Mucosa of descending colon (tissue), 3 donors: ENCODE data around the gene IL17RA. TPM values are rescaled to one million over a fixed set of nuclear protein-coding genes. Genes with fewer than 3 reads are reported as not detected.

Experiments used
- ATAC-seq: fragments of 200-7000 bp; cut with Tn5 transposase; one replicate; pipeline ENCODE4 v1.9.1; 2020; ENCODE audit warnings: mild to moderate bottlenecking, moderate library complexity
- DNase-seq, 3 donors: peaks; one replicate each; pipeline ENCODE4 v3.0.0-alpha.2; 2020
- H3K36me3 ChIP-seq: fragments of 200-600 bp; one replicate; pipeline ENCODE4 v1.8.0; 2021; ENCODE audit warnings: low read depth, mild to moderate bottlenecking
- H3K4me1 ChIP-seq: fragments of 200-600 bp; one replicate; pipeline ENCODE4 v1.8.0; 2021; ENCODE audit warnings: low read depth, mild to moderate bottlenecking
- H3K4me3 ChIP-seq: fragments of 200-600 bp; one replicate; pipeline ENCODE4 v1.8.0; 2021; ENCODE audit warnings: mild to moderate bottlenecking
- H3K9me3 ChIP-seq: fragments of 200-600 bp; one replicate; pipeline ENCODE4 v1.8.0; 2021; ENCODE audit warnings: mild to moderate bottlenecking
- intact Hi-C, 2 donors: fragments of 100-400 bp; cut with DNase I in 1 of 2; cut with micrococcal nuclease in 1 of 2; formaldehyde crosslinking; loops; one replicate each; pipeline versions ENCODE4 v1.11.0 to v1.11.1; 2022; cut with DNase I, micrococcal nuclease
- total RNA-seq, 3 donors: library from RNA; stranded (reverse); fragmentation: NEBNext Ultra II Directional in 2 of 3; extraction: Animal tissue kit (Norgen Biotek cat#: 25700) in 2 of 3; gene quantifications; one replicate each; pipeline versions ENCODE4 v1.2.1 to v1.2.4, GENCODE V29; 2021 to 2023
- TF ChIP-seq, protein P1 (sequence below): fragments of 200-600 bp; IDR thresholded peaks from one replicate; pipeline ENCODE4 v1.8.0; 2022; ENCODE audit warnings: antibody characterized with exemption, mild to moderate bottlenecking
- donor health status: DM: no; HTN: no; CAD: no; lungs with moderate emphysema.
- donor health status: DM: no; HTN: no; CAD: no.
- donor health status: DM: no; HTN: yes; CAD: no.

Gene IL17RA
- total RNA-seq, 3 donors from 2014 or later: 15.4 to 21.5 (median 21.1) TPM

DNA sequence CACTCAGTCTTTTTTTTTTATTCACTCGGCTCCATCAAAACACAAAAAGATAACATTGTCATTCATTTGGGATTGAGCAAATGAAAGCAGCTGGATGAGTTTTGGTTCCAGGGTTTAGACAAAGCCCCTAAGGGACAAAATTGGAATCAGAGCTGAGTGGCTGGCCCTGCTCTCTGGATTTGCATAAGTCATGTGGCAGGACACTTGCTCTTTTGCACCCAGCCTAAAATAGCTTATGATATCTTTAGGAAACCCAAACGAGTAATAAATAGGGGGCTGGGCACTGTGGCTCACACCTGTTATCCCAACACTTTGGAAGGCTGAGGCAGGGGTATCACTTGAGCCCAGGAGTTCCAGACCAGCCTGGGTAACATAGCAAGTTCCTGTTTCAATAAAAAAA is 47.3 kb downstream of the IL17RA start:
- TF ChIP-seq, protein P1, sequence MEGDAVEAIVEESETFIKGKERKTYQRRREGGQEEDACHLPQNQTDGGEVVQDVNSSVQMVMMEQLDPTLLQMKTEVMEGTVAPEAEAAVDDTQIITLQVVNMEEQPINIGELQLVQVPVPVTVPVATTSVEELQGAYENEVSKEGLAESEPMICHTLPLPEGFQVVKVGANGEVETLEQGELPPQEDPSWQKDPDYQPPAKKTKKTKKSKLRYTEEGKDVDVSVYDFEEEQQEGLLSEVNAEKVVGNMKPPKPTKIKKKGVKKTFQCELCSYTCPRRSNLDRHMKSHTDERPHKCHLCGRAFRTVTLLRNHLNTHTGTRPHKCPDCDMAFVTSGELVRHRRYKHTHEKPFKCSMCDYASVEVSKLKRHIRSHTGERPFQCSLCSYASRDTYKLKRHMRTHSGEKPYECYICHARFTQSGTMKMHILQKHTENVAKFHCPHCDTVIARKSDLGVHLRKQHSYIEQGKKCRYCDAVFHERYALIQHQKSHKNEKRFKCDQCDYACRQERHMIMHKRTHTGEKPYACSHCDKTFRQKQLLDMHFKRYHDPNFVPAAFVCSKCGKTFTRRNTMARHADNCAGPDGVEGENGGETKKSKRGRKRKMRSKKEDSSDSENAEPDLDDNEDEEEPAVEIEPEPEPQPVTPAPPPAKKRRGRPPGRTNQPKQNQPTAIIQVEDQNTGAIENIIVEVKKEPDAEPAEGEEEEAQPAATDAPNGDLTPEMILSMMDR: no peak
- ATAC-seq (no peak), DNase-seq (no peak)
- H3K4me1 ChIP-seq: no peaks in the 10 kb centered on the region
- H3K36me3 ChIP-seq: no peaks in the 10 kb centered on the region
- no peak overlapping the region for H3K4me3 ChIP-seq
- no peaks in the 10 kb centered on the region for H3K9me3 ChIP-seq
- intact Hi-C loops: no loop called here

- DNase-seq (no peak), ATAC-seq (no peak)
- H3K4me1 ChIP-seq: no peaks in the 10 kb centered on the region
- intact Hi-C loops: no loop called here
- no peak overlapping the region for H3K4me3 ChIP-seq
- TF ChIP-seq, protein P1: no peak
- no peaks in the 10 kb centered on the region for H3K9me3 ChIP-seq
- H3K36me3 ChIP-seq: no peaks in the 10 kb centered on the region
These were observed 48.3 kb downstream of the IL17RA start for GRCh38 chr22:17133137-17133536.

DNA sequence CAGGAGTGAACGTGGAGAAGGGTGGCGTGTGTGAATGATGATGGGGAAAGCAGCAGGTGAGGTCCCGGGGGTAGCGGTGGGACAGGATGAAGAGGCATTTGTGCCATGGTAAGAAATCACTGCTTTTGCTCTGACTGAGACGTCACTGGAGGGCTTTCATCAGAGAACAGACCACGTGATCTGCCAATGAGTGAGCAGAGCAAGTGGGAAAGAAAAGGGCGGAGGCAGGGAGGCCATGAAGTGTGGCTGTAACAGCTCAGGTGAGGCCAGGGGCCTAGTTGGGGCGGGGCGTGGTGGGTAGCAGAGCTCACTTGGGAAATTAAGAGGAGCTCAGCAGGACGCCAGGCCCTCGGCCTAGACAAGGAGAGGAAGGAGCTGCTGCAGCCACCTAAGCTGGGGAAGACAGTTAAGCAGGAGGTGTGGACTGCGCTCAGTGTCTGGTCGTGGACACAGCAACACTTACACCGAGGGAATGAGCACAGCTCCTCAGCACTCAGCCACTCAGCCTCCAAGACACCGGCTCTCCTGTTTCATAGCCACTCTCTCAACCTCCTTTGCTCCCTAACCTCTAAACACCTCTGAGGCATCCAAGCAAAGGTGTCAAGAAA is 50.5 kb downstream of the IL17RA start:
- Histone ChIP-seq H3K36me3 (no peaks in the 10 kb centered on the region), H3K9me3 (no peaks in the 10 kb centered on the region), H3K4me1 (no peaks in the 10 kb centered on the region), H3K4me3 (no peak overlapping the region)
- DNase-seq: no peak
- TF ChIP-seq, protein P1: no peak
- intact Hi-C loops: no loop called here
- ATAC-seq: no peak

DNA sequence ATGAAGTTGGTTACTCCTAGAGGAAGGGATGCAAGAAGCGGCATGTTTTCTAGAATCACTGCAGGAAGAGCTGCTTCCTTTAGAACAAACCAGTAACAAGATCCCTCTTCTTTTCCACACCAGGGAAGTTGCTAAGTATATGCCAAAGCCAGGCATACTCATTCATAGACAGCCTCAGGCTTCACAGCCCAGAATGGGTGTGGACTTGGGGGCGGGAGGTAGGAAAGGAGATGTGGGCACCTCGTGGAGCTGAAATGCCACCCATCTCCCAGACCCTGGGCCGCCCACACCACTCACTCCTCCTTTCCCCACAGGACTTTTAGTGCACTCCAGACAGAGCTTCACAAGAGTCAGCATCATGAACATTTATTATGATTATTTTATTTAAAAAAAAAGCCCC is 52.4 kb downstream of the IL17RA start:
- TF ChIP-seq, protein P1: no peak
- DNase-seq: no peak
- no peak for ATAC-seq
- intact Hi-C loops: no loop called here
- H3K4me3 ChIP-seq: no peak overlapping the region
- no peaks in the 10 kb centered on the region for H3K4me1 ChIP-seq
- H3K36me3 ChIP-seq: no peaks in the 10 kb centered on the region
- H3K9me3 ChIP-seq: no peaks in the 10 kb centered on the region

DNA sequence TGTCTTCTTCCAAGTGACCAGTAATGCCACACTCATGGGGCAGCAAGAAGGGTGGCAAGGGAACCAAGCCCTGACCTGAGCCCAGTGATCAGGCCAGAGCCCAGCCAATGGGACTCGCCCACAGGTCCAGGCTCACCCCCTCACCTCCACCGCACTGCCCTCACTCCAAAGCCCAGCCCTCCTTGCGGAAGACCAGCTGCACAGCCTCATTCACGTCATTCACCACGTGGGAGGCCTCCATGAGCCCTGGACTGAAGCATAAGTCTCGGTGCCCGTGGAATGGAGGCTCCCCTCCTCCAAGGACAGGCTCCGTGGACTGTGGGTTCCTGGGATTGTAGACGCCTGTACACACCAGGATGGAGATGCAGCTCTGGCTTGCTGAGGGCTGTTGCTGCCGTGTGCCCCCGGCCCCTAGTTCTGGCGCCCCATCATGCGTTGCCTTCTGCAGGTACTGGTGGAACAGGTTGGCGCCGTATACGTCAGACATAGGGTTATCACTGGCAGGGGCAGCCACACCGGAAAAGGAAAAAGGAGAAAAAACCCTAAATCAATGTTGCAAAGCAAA is 53.1 kb downstream of the IL17RA start:
- TF ChIP-seq, protein P1: no peak
- no peak for ATAC-seq
- no peak overlapping the region for H3K4me3 ChIP-seq
- DNase-seq: no peak
- no peaks in the 10 kb centered on the region for H3K9me3 ChIP-seq
- intact Hi-C loops: no loop called here
- no peaks in the 10 kb centered on the region for H3K4me1 ChIP-seq
- H3K36me3 ChIP-seq: no peaks in the 10 kb centered on the region
